Psoas muscle (tissue), 8 donors: ENCODE results near the gene GEMIN7. TPM values are rescaled to one million over a fixed set of nuclear protein-coding genes. Genes with fewer than 3 reads are reported as not detected.

ENCODE experiments used
- ATAC-seq, 4 donors: fragments of 200-7000 bp; cut with Tn5 transposase; one replicate each; pipeline ENCODE4 v1.9.1; 2020; ENCODE audit warnings: moderate library complexity in 3 of 4, mild to moderate bottlenecking in 2 of 4
- DNase-seq, 2 donors: peaks; one replicate each; pipeline ENCODE4 v3.0.0-alpha.2; 2020
- H3K27ac ChIP-seq: fragments of 200-600 bp; one replicate; pipeline ENCODE4 v1.8.0; 2022
- H3K27me3 ChIP-seq, 3 donors: fragments of 200-600 bp in 1 of 3; one replicate each; pipeline versions ENCODE4 v1.6.1 to v1.8.0; 2013 to 2022; ENCODE audit warnings: low read length in 2 of 3, mild to moderate bottlenecking in 2 of 3, moderate library complexity in 1 of 3; ENCODE audit not compliant: insufficient read depth in 3 of 3
- H3K36me3 ChIP-seq, 2 donors: fragments of 200-600 bp in 1 of 2; one replicate each; pipeline versions ENCODE4 v1.6.1 to v1.8.0; 2013 to 2022; ENCODE audit warnings: low read depth in 1 of 2, mild to moderate bottlenecking in 1 of 2, moderate library complexity in 1 of 2; ENCODE audit not compliant: insufficient read depth in 1 of 2
- H3K4me1 ChIP-seq: fragments of 200-600 bp; one replicate; pipeline ENCODE4 v1.8.0; 2022
- H3K4me3 ChIP-seq: fragments of 200-600 bp; one replicate; pipeline ENCODE4 v1.8.0; 2022; ENCODE audit warnings: mild to moderate bottlenecking
- H3K9me3 ChIP-seq: fragments of 200-600 bp; one replicate; pipeline ENCODE4 v1.8.0; 2022
- WGBS, 3 donors: extraction: QIAGEN DNeasy Blood & Tissue Kit; methylation state at CpG; one replicate each; pipeline versions ENCODE4 v1.1.6 to v1.1.7; 2013; 5-methylcytosine and 5-hydroxymethylcytosine counted together
- intact Hi-C, 2 donors: fragments of 100-400 bp; cut with DNase I; formaldehyde crosslinking; loops; one replicate each; pipeline versions ENCODE4 v1.11.0 to v1.14.2; 2022
- polyA plus RNA-seq, 3 donors: library from polyadenylated mRNA; stranded (reverse); fragments of 200-250 nt; gene quantifications; one replicate each; pipeline ENCODE4 v1.2.3, GENCODE V29; 2013
- total RNA-seq, 4 donors: library from RNA; stranded (reverse); fragmentation: NEBNext Ultra II Directional in 2 of 4; extraction: Animal tissue kit (Norgen Biotek cat#: 25700) in 2 of 4; gene quantifications; one replicate each; pipeline versions ENCODE4 v1.2.1 to v1.2.4, GENCODE V29; 2021 to 2023
- TF ChIP-seq, protein P1 (sequence below): fragments of 200-600 bp; IDR thresholded peaks from one replicate; pipeline ENCODE4 v1.8.0; 2022; ENCODE audit warnings: antibody characterized with exemption
- donor health status: healthy with polysubstance abuse.
- donor health status: DM: no; HTN: no; CAD: no; lungs with moderate emphysema.
- donor health status: Bipolar disorder and iron deficiency.
- donor health status: healthy.
- donor health status: DM: yes; HTN: yes; CAD: no.
- donor health status: DM: no; HTN: no; CAD: no.
- donor health status: DM: no; HTN: no; CAD: no.
- donor health status: DM: yes; HTN: yes; CAD: no.

GEMIN7 gene
- total and polyA plus RNA-seq, 7 donors = 19.6 to 51.1 (median 27.3) TPM

DNA sequence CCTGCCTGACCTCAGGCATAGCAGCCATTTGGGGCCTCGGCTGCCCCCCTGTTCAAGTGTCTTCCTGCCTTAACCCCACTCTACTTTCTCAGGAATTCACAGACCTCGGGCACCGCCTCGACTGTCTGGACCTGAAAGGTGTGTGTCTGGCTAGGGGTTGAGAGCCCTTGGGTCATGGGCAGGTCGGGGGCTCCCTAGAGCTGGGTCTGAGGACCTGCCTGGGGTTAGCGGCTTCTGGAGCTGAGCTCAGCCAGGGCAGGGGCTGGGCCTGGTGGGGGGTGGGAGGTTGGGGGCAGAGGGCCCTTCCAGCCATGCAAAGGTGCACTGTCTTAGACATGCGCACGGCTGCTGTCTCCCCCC is 61.1 kb downstream of the GEMIN7 start:
- ATAC-seq = no peak
- DNase-seq = no peak
- no peaks in the 10 kb centered on the region for H3K9me3 ChIP-seq
- TF ChIP-seq, protein P1, sequence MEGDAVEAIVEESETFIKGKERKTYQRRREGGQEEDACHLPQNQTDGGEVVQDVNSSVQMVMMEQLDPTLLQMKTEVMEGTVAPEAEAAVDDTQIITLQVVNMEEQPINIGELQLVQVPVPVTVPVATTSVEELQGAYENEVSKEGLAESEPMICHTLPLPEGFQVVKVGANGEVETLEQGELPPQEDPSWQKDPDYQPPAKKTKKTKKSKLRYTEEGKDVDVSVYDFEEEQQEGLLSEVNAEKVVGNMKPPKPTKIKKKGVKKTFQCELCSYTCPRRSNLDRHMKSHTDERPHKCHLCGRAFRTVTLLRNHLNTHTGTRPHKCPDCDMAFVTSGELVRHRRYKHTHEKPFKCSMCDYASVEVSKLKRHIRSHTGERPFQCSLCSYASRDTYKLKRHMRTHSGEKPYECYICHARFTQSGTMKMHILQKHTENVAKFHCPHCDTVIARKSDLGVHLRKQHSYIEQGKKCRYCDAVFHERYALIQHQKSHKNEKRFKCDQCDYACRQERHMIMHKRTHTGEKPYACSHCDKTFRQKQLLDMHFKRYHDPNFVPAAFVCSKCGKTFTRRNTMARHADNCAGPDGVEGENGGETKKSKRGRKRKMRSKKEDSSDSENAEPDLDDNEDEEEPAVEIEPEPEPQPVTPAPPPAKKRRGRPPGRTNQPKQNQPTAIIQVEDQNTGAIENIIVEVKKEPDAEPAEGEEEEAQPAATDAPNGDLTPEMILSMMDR = no peak
- peaks cover 5 to 47% of the 10 kb centered on the region in 2 donors for H3K36me3 ChIP-seq
- peaks cover 4% of the 10 kb centered on the region for H3K4me1 ChIP-seq
- H3K4me3 ChIP-seq = no peak overlapping the region
- H3K27me3 ChIP-seq = no peaks in the 10 kb centered on the region
- intact Hi-C loops = no loop called here
- H3K27ac ChIP-seq = no peak overlapping the region
- 93 to 95% (median 94%) methylated on average over 8 of the region's 8 CpGs for whole genome bisulfite sequencing, 3 donors

DNA sequence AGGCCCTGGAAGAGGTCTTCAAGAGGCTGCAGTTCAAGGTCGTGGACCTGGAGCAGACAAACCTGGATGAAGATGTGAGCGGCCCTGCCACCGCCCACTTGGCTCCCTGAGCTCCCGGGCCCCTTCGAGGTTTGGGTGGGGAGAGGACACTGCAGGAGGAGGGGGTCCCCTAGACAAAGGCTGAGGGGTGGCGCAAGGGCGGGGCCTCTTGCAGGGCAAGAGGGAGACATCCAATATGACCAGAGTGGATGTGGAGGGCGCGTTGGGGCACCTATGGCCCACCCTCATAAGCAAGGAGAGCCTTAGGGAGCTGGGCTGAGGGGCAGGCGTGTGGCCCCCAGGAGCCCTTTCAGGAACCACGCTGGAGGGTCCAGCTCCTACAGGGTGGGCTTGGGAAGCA is 61.5 kb downstream of the GEMIN7 start:
- 92 to 98% (median 95%) methylated on average over 10 to 11 of the region's 11 CpGs for WGBS, 3 donors
- Histone ChIP-seq H3K4me3 (no peak overlapping the region), H3K36me3 (peaks cover 9 to 51% of the 10 kb centered on the region in 2 donors), H3K4me1 (peaks cover 4% of the 10 kb centered on the region), H3K27ac (no peak overlapping the region), H3K27me3 (no peaks in the 10 kb centered on the region), H3K9me3 (no peaks in the 10 kb centered on the region)
- TF ChIP-seq, protein P1 = no peak
- intact Hi-C loops = no loop called here
- ATAC-seq = no peak
- no peak for DNase-seq

Other genes starting within 250 kb of the GEMIN7 start
- gene NECTIN2, start 233.0 kb upstream of the GEMIN7 start, total RNA-seq = 10 to 100 TPM; 17.5 to 32.9 (median 24.1) TPM
- 10 to 100 TPM in 2 of 3 donors, 1 to 10 TPM in 1; 9.0 to 18.1 (median 11.2) TPM for gene NECTIN2, start 233.0 kb upstream of the GEMIN7 start, polyA plus RNA-seq
- gene TOMM40, start 188.0 kb upstream of the GEMIN7 start, total RNA-seq = 100 to 1,000 TPM in 1 of 4 donors, 10 to 100 TPM in 3; 42.3 to 111 (median 71.4) TPM
- 100 to 1,000 TPM in 1 of 3 donors, 10 to 100 TPM in 2; 67.6 to 330 (median 69.7) TPM for gene TOMM40, start 188.0 kb upstream of the GEMIN7 start, polyA plus RNA-seq
- 10 to 100 TPM in 3 of 4 donors, 1 to 10 TPM in 1; 7.1 to 19.0 (median 11.9) TPM for gene APOE, start 173.5 kb upstream of the GEMIN7 start, total RNA-seq
- gene APOE, start 173.5 kb upstream of the GEMIN7 start, polyA plus RNA-seq = 10 to 100 TPM in 1 of 3 donors, 1 to 10 TPM in 2; 4.9 to 17.8 (median 6.8) TPM
- gene APOC1, start 164.7 kb upstream of the GEMIN7 start, total RNA-seq = 10 to 100 TPM in 1 of 4 donors, 1 to 10 TPM in 3; 5.7 to 16.8 (median 8.3) TPM
- 10 to 100 TPM in 1 of 3 donors, 1 to 10 TPM in 2; 1.6 to 14.4 (median 4.7) TPM for gene APOC1, start 164.7 kb upstream of the GEMIN7 start, polyA plus RNA-seq
- not detected for gene APOC4, start 137.0 kb upstream of the GEMIN7 start, total RNA-seq
- gene APOC4, start 137.0 kb upstream of the GEMIN7 start, polyA plus RNA-seq = not detected
- under 1 TPM in 1 of 4 donors, not detected in 3; 0.98 TPM for gene APOC2, start 133.2 kb upstream of the GEMIN7 start, total RNA-seq
- gene APOC2, start 133.2 kb upstream of the GEMIN7 start, polyA plus RNA-seq = not detected
- 10 to 100 TPM; 78.4 to 98.7 (median 84.8) TPM for gene CLPTM1, start 123.9 kb upstream of the GEMIN7 start, total RNA-seq
- gene CLPTM1, start 123.9 kb upstream of the GEMIN7 start, polyA plus RNA-seq = 100 to 1,000 TPM in 1 of 3 donors, 10 to 100 TPM in 2; 77.7 to 129 (median 98.3) TPM
- 10 to 100 TPM in 3 of 4 donors, 1 to 10 TPM in 1; 6.5 to 44.0 (median 13.5) TPM for gene RELB, start 77.8 kb upstream of the GEMIN7 start, total RNA-seq
- gene RELB, start 77.8 kb upstream of the GEMIN7 start, polyA plus RNA-seq = 10 to 100 TPM; 10.3 to 14.1 (median 12.1) TPM
- gene CLASRP, start 40.2 kb upstream of the GEMIN7 start, total RNA-seq = 10 to 100 TPM; 37.4 to 65.9 (median 47.1) TPM
- gene CLASRP, start 40.2 kb upstream of the GEMIN7 start, polyA plus RNA-seq = 10 to 100 TPM; 30.8 to 34.5 (median 33.2) TPM
- gene ZNF296, start 2.8 kb upstream of the GEMIN7 start, total RNA-seq = under 1 TPM in 3 of 4 donors, not detected in 1; 0.34 to 0.73 (median 0.36) TPM
- under 1 TPM; 0.22 to 0.62 (median 0.44) TPM for gene ZNF296, start 2.8 kb upstream of the GEMIN7 start, polyA plus RNA-seq
- 10 to 100 TPM; 27.0 to 34.6 (median 29.1) TPM for gene PPP1R37, start 13.9 kb downstream of the GEMIN7 start, total RNA-seq
- gene PPP1R37, start 13.9 kb downstream of the GEMIN7 start, polyA plus RNA-seq = 10 to 100 TPM; 25.5 to 39.5 (median 36.3) TPM
- under 1 TPM in 3 of 4 donors, not detected in 1; 0.06 to 0.09 (median 0.08) TPM for gene NKPD1, start 81.7 kb downstream of the GEMIN7 start, total RNA-seq
- under 1 TPM in 2 of 3 donors, not detected in 1; 0.08 to 0.18 TPM for gene NKPD1, start 81.7 kb downstream of the GEMIN7 start, polyA plus RNA-seq
- gene TRAPPC6A, start 99.0 kb downstream of the GEMIN7 start, total RNA-seq = 10 to 100 TPM; 12.3 to 42.2 (median 20.6) TPM
- gene TRAPPC6A, start 99.0 kb downstream of the GEMIN7 start, polyA plus RNA-seq = 10 to 100 TPM; 10.8 to 14.5 (median 12.9) TPM
- gene BLOC1S3, start 99.5 kb downstream of the GEMIN7 start, total RNA-seq = 1 to 10 TPM; 4.1 to 7.8 (median 5.1) TPM
- gene BLOC1S3, start 99.5 kb downstream of the GEMIN7 start, polyA plus RNA-seq = 1 to 10 TPM; 3.3 to 6.6 (median 6.5) TPM
- gene EXOC3L2, start 166.1 kb downstream of the GEMIN7 start, total RNA-seq = 1 to 10 TPM in 1 of 4 donors, under 1 TPM in 3; 0.62 to 1.3 (median 0.70) TPM
- gene EXOC3L2, start 166.1 kb downstream of the GEMIN7 start, polyA plus RNA-seq = under 1 TPM; 0.17 to 0.53 (median 0.28) TPM
- gene MARK4, start 172.0 kb downstream of the GEMIN7 start, total RNA-seq = 10 to 100 TPM; 29.7 to 37.7 (median 34.4) TPM
- 10 to 100 TPM; 11.0 to 12.5 (median 12.4) TPM for gene MARK4, start 172.0 kb downstream of the GEMIN7 start, polyA plus RNA-seq
- gene CKM, start 243.6 kb downstream of the GEMIN7 start, total RNA-seq = over 10,000 TPM in 3 of 4 donors, 1,000 to 10,000 TPM in 1; 9,755 to 16,244 (median 12,984) TPM
- gene CKM, start 243.6 kb downstream of the GEMIN7 start, polyA plus RNA-seq = over 10,000 TPM in 2 of 3 donors, 1,000 to 10,000 TPM in 1; 9,503 to 23,818 (median 21,473) TPM